ENCODE measurements around the gene LENG8.

The LENG8 gene

DNA sequence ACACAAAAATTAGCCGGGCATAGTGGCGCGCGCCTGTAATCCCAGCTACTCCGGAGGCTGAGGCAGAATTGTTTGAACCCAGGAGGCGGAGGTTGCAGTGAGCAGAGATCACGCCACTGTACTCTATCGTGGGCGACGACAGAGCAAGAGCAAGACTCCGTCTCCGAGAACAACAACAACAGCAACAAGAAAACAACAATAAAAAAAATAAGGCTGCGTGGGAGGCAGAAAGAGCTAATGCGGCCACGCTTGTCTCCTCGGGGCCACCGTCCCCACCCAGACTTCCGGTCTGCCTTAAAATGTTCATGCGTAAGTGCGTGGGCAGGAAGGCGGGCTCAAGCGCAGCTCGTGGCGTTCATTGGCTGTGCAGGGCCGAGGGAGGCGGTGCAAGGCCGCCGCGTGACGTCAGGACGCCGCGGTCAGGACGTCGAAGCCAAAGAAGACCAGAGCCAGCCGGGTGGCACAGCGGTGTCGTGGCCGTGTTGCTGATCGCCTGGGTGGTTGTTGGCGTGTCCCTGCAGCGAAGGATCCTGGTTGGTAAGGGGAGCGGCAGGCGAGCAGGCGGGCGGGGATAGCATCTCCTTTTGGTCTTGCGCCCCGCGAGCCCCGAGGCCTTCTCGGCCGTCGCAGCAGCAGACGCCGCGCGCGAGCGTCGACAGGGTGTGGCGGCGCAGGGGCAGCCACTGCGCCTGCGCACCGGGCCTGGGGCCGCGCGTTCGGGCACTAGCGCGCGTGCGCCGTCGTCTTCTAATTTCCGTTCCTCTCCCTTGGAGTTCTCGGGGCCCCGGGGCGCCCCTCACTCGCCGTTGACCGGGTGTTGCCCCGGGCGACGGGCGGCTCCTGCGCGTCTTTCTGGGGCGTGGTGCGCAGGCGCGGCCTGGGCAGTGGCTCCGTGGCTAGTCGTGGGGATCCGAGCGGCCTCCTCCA is at the start of gene LENG8:
TSS of gene LENG8 (plus strand) at position 426 of the 927 bp plus-strand sequence. CDS start 2,146 bp downstream, outside the sequence.
- peak; percentile 88 for DNase-seq

DNA sequence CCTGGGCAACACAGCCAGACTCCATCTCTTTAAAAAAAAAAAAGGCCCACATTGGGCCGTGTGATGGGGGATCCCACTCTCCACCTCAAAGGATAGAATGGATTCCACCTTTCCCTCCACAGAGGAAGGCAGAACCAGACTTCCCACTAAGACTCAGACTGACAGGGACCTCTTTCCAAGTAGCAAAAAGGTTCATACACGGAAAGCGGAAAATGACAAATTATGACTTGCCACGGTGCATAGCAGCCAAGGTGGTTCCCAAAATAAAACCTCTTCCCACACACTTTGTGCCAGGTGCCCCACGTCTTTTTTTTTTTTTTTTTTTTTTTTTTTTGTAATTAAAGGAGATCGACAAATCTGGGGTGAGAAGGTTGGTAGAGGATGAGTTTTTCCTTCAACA is 48.1 kb upstream of the LENG8 start:
- DNase-seq = no peak

GRCh38 chr19:54403054-54403453 is 45.9 kb upstream of the LENG8 start:
- no peak for DNase-seq

DNA sequence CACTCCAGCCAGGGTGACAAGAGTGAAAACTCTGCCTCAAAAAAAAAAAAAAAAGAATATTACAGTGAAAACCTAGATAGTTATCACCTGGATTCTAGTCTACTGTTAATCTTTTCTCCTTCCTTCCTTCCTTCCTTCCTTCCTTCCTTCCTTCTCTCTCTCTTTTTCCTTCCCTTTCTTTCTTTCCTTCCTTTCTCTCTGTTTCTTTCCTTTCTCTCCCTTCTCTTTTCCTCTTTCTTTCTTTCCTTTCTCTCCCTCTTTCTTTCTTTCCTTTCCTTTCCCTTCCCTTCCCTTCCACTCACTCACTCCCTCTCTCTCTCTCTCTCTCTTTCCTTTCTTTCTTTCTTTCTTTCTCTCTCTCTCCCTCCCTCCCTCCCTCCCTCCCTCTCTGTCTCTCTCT is 43.4 kb upstream of the LENG8 start:
- no peak for DNase-seq

GRCh38 chr19:54407780-54408179 is 41.2 kb upstream of the LENG8 start:
- no peak for DNase-seq

- no peak for DNase-seq
Measured at GRCh38 chr19:54408456-54409026, 40.5 kb upstream of the LENG8 start.

GRCh38 chr19:54411033-54411432 is 38.0 kb upstream of the LENG8 start:
- no peak for DNase-seq

GRCh38 chr19:54412877-54413276 is 36.1 kb upstream of the LENG8 start:
- DNase-seq = no peak

GRCh38 chr19:54414156-54414555 is 34.8 kb upstream of the LENG8 start:
- DNase-seq = no peak

GRCh38 chr19:54415208-54415900 is 33.6 kb upstream of the LENG8 start, which contains the start of gene TTYH1:
Gene TTYH1, plus strand, starts transcription at chr19:54415464. Its CDS starts 89 bp downstream, at chr19:54415553.
- no peak for DNase-seq

- no peak for DNase-seq
Measured at GRCh38 chr19:54415901-54416673, 32.9 kb upstream of the LENG8 start.

GRCh38 chr19:54416695-54417491 is 32.1 kb upstream of the LENG8 start:
- no peak for DNase-seq

- DNase-seq = no peak
Measured at GRCh38 chr19:54418030-54418929, 30.7 kb upstream of the LENG8 start.

DNA sequence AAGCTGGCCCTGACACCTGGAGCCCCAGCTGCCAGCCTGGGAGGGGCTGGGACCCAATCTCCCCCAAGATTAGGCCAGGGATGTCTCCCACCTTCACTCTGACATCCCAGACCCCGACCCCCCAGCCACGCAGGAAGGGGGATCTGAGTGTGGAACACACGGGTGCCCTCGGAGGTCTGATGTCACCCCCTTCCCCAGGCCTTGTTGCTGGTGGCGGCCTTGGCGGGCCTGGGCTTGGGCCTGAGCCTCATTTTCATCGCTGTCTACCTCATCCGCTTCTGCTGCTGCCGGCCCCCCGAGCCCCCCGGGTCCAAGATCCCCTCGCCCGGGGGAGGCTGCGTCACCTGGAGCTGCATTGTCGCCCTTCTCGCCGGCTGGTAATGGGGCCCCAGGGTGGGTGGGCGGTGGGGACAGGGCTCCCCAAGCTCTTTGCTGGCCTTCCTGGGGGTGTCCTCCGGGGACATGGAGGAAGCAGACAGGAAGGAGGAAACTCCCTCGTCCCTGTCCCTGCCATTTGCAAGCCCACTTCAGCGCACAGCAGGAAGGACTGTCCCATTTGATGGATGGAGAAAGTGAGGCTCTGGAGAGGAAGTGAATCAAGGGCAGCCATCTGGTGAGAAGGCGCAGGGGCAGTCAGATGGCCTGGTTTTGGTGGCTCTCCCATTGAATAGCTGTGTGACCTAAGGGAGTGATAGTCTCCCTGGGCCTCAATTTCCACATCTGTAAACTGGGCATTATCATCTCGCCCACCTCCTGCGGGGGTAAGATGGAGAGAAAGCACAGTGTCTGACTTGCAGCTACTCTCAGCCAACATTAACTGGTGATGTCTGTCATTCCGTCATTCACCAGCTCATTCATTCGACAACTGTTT is 29.8 kb upstream of the LENG8 start:
- DNase-seq = no peak

DNA sequence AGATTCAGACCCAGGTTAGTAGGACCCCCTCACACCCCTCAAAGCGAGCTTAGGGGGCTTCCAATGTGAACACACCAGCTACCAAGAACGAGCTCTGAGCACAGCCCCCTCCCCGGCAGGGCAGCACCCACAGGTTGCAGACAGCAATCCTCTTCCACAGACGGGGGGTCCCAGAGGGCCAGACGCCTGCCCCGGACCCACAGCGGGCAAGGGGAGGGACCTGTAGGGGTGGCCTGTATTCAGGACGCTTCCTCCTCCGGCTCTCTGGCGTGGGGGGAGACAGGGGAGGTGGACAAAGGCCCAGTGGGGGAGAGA is 29.0 kb upstream of the LENG8 start:
- no peak for DNase-seq

DNA sequence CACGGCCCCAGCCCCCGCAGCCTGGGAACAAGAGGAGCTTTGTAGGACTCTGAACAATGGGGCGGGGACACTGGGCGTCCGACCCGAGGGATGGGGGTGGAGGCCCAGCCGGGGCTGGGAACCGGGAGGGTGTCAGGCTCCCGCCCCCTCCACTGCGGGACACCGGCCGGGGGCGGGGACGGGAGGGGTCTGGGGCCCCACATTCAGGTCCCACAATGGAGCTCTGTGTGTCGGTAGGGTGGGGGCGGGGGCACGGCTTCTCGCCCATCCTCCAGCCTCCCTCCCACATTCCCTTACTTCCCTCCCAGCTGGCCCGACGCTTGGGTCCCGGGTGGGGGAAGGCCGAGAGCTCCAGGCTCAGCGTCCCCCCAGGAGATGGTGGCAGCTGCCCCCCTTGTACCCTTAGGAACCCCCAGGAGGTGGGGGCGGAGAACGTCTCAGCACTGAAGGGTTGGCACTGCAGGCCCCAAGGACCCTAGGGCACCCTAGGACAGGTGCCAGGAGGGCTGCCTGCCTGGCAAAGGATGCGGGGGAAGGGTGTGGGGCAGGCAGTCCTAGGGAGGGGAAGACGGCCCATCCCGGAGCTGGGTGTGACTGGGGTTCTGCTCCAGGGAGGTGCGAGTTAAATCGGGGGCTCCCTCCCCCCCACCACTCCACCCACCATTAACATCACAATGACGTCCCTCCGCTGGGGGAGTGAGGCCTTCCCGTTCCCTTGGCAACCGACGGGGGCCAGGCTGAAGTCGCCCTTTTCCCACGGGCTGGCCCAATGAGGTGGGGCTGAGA is 28.4 kb upstream of the LENG8 start:
- no peak for DNase-seq

- no peak for DNase-seq
Measured at GRCh38 chr19:54421169-54421516, 27.9 kb upstream of the LENG8 start.

DNA sequence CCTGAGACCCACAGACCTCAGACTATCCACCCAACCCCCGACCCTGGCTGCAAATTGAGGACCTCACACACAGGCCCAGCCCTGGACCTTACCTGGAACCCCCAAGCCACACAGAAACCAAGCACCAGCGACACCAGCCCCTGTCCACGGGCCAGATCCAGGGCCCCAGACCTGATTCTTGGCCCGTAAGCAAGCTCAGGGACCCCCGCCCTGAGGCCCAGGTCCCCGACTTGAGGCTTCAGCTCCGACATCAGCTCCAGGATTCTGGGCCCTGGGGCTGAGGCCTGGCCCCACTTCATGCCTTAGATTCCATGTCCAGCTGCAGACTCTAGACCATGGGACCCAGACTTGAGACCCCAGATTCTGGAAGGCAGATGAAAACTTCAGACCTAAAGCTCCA is 27.5 kb upstream of the LENG8 start:
- DNase-seq = no peak

- no peak for DNase-seq
Measured at GRCh38 chr19:54422136-54422535, 26.9 kb upstream of the LENG8 start.

Data from DMS79 (cell line).